GM18519 (cell line): ENCODE measurements around the gene TMA7.

Experiments used
- ATAC-seq: cut with Tn5 transposase; IDR thresholded peaks from one replicate; pipeline ENCODE4 v1.9.1; 2021; ENCODE audit warnings: mild to moderate bottlenecking, moderate library complexity; ENCODE audit not compliant: unreplicated experiment, low FRiP score

The TMA7 gene

GRCh38 chr3:48486952-48487351, 46.9 kb downstream of the TMA7 start:
- ATAC-seq: no peak

GRCh38 chr3:48492461-48493202, 52.6 kb downstream of the TMA7 start:
- ATAC-seq: no peak

- ATAC-seq: no peak
Observed at GRCh38 chr3:48493203-48493501, 53.1 kb downstream of the TMA7 start.
